ENCODE data around the gene CNR2. TPM values are rescaled to one million over a fixed set of nuclear protein-coding genes. Genes with fewer than 3 reads are reported as not detected.
"Not testable (repeated sequence)": the region's sequence is repeated elsewhere in the genome, so short reads cannot be mapped to it uniquely, and the experiment has no call there.

The CNR2 gene
- total RNA-seq, result not detected

- DNase-seq, result no peak
Measured at GRCh38 chr1:23913212-23913880, at the start of gene CNR2. Gene CNR2 (minus strand): TSS chr1:23913362. CDS start chr1:23875617, 37,745 bp downstream.

- DNase-seq, result no peak
Measured at GRCh38 chr1:23960291-23961020, 47.3 kb upstream of the CNR2 start.

- peak; percentile 99 for DNase-seq
Measured at GRCh38 chr1:23959461-23960290, 46.5 kb upstream of the CNR2 start, which contains the start of gene PNRC2. Gene PNRC2 (plus strand): TSS chr1:23959828. CDS start chr1:23961458, 1,630 bp downstream.

- peak; percentile 94 for DNase-seq
Measured at GRCh38 chr1:23958810-23959460, 45.8 kb upstream of the CNR2 start.

GRCh38 chr1:23958040-23958809 lies 45.1 kb upstream of the CNR2 start:
- DNase-seq, result not testable (repeated sequence)

- no peak for DNase-seq
Measured at GRCh38 chr1:23957096-23957495, 43.9 kb upstream of the CNR2 start.

- DNase-seq, result no peak
Measured at GRCh38 chr1:23953020-23953419, 39.9 kb upstream of the CNR2 start.

- DNase-seq, result no peak
Measured at GRCh38 chr1:23947366-23947765, 34.2 kb upstream of the CNR2 start.

- no peak for DNase-seq
Measured at GRCh38 chr1:23936481-23937176, 23.5 kb upstream of the CNR2 start.

- DNase-seq, result peak; percentile 43
Measured at GRCh38 chr1:23931491-23931880, 18.3 kb upstream of the CNR2 start.

- peak; percentile 65 for DNase-seq
Measured at GRCh38 chr1:23930861-23931490, 17.8 kb upstream of the CNR2 start.

GRCh38 chr1:23930270-23930669 lies 17.1 kb upstream of the CNR2 start:
- no peak for DNase-seq

GRCh38 chr1:23928789-23929188 lies 15.6 kb upstream of the CNR2 start:
- no peak for DNase-seq

GRCh38 chr1:23927097-23927496 lies 13.9 kb upstream of the CNR2 start:
- no peak for DNase-seq

GRCh38 chr1:23925279-23925678 lies 12.1 kb upstream of the CNR2 start:
- DNase-seq, result no peak

GRCh38 chr1:23924601-23925000 lies 11.4 kb upstream of the CNR2 start:
- no peak for DNase-seq

- peak; percentile 40 for DNase-seq
Measured at GRCh38 chr1:23923592-23924499, 10.7 kb upstream of the CNR2 start.

- DNase-seq, result no peak
Measured at GRCh38 chr1:23922321-23922943, 9.3 kb upstream of the CNR2 start.
